IMR-90 (cell line): Measurements from ENCODE around the gene CACNA1F. TPM values are rescaled to one million over a fixed set of nuclear protein-coding genes. Genes with fewer than 3 reads are reported as not detected.

Experiments used
- ATAC-seq: fragments of 200-7000 bp; cut with Tn5 transposase; 2 replicates; pipeline ENCODE4 v1.9.1; 2020; ENCODE audit warnings: low read depth, mild to moderate bottlenecking, moderate library complexity
- BruUV-seq: library from RNA; stranded (reverse); fragments of 400-500 nt; replicated peaks from 2 replicates; lab custom pipeline; 2021; lab: Mats Ljungman, UMichigan
- CTCF ChIA-PET: fragments of 300-600 bp; formaldehyde crosslinking; extraction: SDS; loops from one replicate; lab custom pipeline; 2021; ENCODE audit warnings: antibody characterized with exemption; lab: Yijun Ruan, JAX
- POLR2A ChIA-PET: fragments of 300-600 bp; sonication (Branson Sonifier 250); formaldehyde crosslinking; loops from one replicate; lab custom pipeline; 2022; ENCODE audit warnings: antibody characterized with exemption; ENCODE audit not compliant: unreplicated experiment; lab: Charles Lee
- DNase-seq: peaks from one replicate; pipeline ENCODE4 v3.0.0; 2013
- H2AFZ ChIP-seq: replicated peaks from 2 replicates; pipeline ENCODE3; 2013; ENCODE audit warnings: low read length, mild to moderate bottlenecking; ENCODE audit not compliant: poor library complexity
- H2AK5ac ChIP-seq: 2 replicates; pipeline ENCODE4 v1.6.1; 2013; ENCODE audit warnings: low read depth, low read length, inconsistent platforms
- H2AK9ac ChIP-seq: replicated peaks from 2 replicates; pipeline ENCODE3; 2013; ENCODE audit warnings: mild to moderate bottlenecking, low read depth, low read length, moderate library complexity; ENCODE audit not compliant: poor library complexity
- H2BK120ac ChIP-seq: 2 replicates; pipeline ENCODE4 v1.6.1; 2013; ENCODE audit warnings: low read depth, low read length, inconsistent platforms
- H2BK15ac ChIP-seq: 3 replicates; pipeline ENCODE4 v1.6.1; 2013; ENCODE audit warnings: low read depth, low read length, inconsistent platforms
- H2BK20ac ChIP-seq: 2 replicates; pipeline ENCODE4 v1.6.1; 2013; ENCODE audit warnings: low read depth, mild to moderate bottlenecking, inconsistent platforms, low read length, moderate library complexity
- H2BK5ac ChIP-seq: 2 replicates; pipeline ENCODE4 v1.6.1; 2013; ENCODE audit warnings: mild to moderate bottlenecking, low read depth, low read length, inconsistent platforms; ENCODE audit not compliant: poor library complexity, severe bottlenecking
- H3K14ac ChIP-seq: replicated peaks from 2 replicates; pipeline ENCODE4 v1.6.1; 2013; ENCODE audit warnings: low read depth, low read length, inconsistent platforms
- H3K18ac ChIP-seq: 2 replicates; pipeline ENCODE4 v1.6.1; 2013; ENCODE audit warnings: low read depth, low read length, control low read depth
- H3K23ac ChIP-seq: 2 replicates; pipeline ENCODE4 v1.6.1; 2013; ENCODE audit warnings: low read depth, low read length, inconsistent platforms
- H3K27ac ChIP-seq: 2 replicates; pipeline ENCODE4 v1.5.1; 2013; ENCODE audit warnings: mild to moderate bottlenecking, control low read depth, low read length; ENCODE audit not compliant: insufficient read depth
- H3K27me3 ChIP-seq: 2 replicates; pipeline ENCODE4 v1.6.1; 2013; ENCODE audit warnings: low read length; ENCODE audit not compliant: control insufficient read depth, insufficient read depth
- H3K36me3 ChIP-seq: 2 replicates; pipeline ENCODE4 v1.6.1; 2013; ENCODE audit warnings: low read length, mixed read lengths; ENCODE audit not compliant: control insufficient read depth, insufficient read depth
- H3K4ac ChIP-seq: 2 replicates; pipeline ENCODE4 v1.6.1; 2013; ENCODE audit warnings: low read depth, low read length, inconsistent platforms
- H3K4me1 ChIP-seq: 2 replicates; pipeline ENCODE4 v1.6.1; 2013; ENCODE audit warnings: low read length, mixed read lengths; ENCODE audit not compliant: control insufficient read depth, insufficient read depth
- H3K4me2 ChIP-seq: 2 replicates; pipeline ENCODE4 v1.6.1; 2013; ENCODE audit warnings: low read depth, mild to moderate bottlenecking, control low read depth, low read length, moderate library complexity
- H3K4me3 ChIP-seq: 2 replicates; pipeline ENCODE4 v1.5.1; 2013; ENCODE audit warnings: low read depth, mild to moderate bottlenecking, control low read depth, low read length, moderate library complexity; ENCODE audit not compliant: insufficient read depth
- H3K56ac ChIP-seq: 2 replicates; pipeline ENCODE4 v1.6.1; 2013; ENCODE audit warnings: low read length, inconsistent platforms; ENCODE audit not compliant: insufficient read depth; ENCODE audit errors: extremely low read depth
- H3K79me1 ChIP-seq, 2 experiments: 2 replicates each; pipeline ENCODE4 v1.6.1; 2013; ENCODE audit warnings: low read length in 2 of 2, inconsistent platforms in 1 of 2, low read depth in 1 of 2
- H3K9ac ChIP-seq: 2 replicates; pipeline ENCODE4 v1.6.1; 2013; ENCODE audit warnings: low read depth, low read length, control low read depth
- H3K9me1 ChIP-seq: 2 replicates; pipeline ENCODE4 v1.6.1; 2013; ENCODE audit warnings: low read length, inconsistent platforms; ENCODE audit not compliant: insufficient read depth
- H3K9me3 ChIP-seq: 2 replicates; pipeline ENCODE4 v1.6.1; 2013; ENCODE audit warnings: low read length; ENCODE audit not compliant: control insufficient read depth, insufficient read depth
- H4K20me1 ChIP-seq: 2 replicates; pipeline ENCODE4 v1.6.1; 2013; ENCODE audit warnings: low read length, inconsistent platforms; ENCODE audit not compliant: insufficient read depth
- H4K5ac ChIP-seq: 2 replicates; pipeline ENCODE4 v1.6.1; 2013; ENCODE audit warnings: mild to moderate bottlenecking, low read depth, low read length, control low read depth
- H4K8ac ChIP-seq, 2 experiments: 2 replicates each; pipeline ENCODE4 v1.6.1; 2013; ENCODE audit warnings: low read depth in 2 of 2, low read length in 2 of 2, control low read depth in 1 of 2, inconsistent platforms in 1 of 2
- H4K91ac ChIP-seq: 2 replicates; pipeline ENCODE4 v1.6.1; 2013; ENCODE audit warnings: low read depth, low read length, inconsistent platforms; ENCODE audit not compliant: insufficient read depth
- NFE2L2 ChIP-seq: fragments of 150-350 bp; IDR thresholded peaks from 2 replicates; pipeline ENCODE4 v1.6.1; 2016; ENCODE audit warnings: low read depth, mild to moderate bottlenecking, low read length
- POLR2A ChIP-seq: IDR thresholded peaks from 2 replicates; pipeline ENCODE4 v1.6.1; 2012; ENCODE audit warnings: mild to moderate bottlenecking, low read depth, low read length
- RAD21 ChIP-seq: IDR thresholded peaks from 2 replicates; pipeline ENCODE4 v1.6.1; 2012; ENCODE audit warnings: low read length, improper control_type of control experiment
- SMC3 ChIP-seq: fragments of 150-350 bp; IDR thresholded peaks from 2 replicates; pipeline ENCODE4 v1.6.1; 2016; ENCODE audit warnings: low read depth, mild to moderate bottlenecking, antibody characterized with exemption, low read length, moderate library complexity
- WGBS, 2 experiments: methylation state at CpG; one replicate each; pipeline versions ENCODE4 v1.1.5 to v1.1.7; 2013; ENCODE audit warnings: missing lambda C conversion rate in 2 of 2; ENCODE audit not compliant: insufficient read length in 1 of 2; ENCODE audit errors: extremely low coverage in 2 of 2; 5-methylcytosine and 5-hydroxymethylcytosine counted together
- dilution Hi-C: fragments of 300-500 bp; cut with HindIII; formaldehyde crosslinking; loops from one replicate; pipeline ENCODE4 v1.14.3; 2018; ENCODE audit warnings: low sequenced_read_pairs; ENCODE audit not compliant: unreplicated experiment
- in situ Hi-C: fragments of 300-500 bp; cut with MboI; formaldehyde crosslinking; loops from 3 replicates; pipeline ENCODE4 v1.14.3; 2019; ENCODE audit warnings: low sequenced_read_pairs, inconsistent platforms, mixed read lengths
- intact Hi-C: fragments of 100-400 bp; cut with micrococcal nuclease; formaldehyde crosslinking; loops from 2 replicates; pipeline ENCODE4 v1.10.0; 2022
- polyA plus RNA-seq, 3 experiments: library from polyadenylated mRNA; depleted of rRNA; stranded (reverse); fragments of >200 nt; gene quantifications; 2 replicates each; pipeline ENCODE4 v1.2.3, GENCODE V29; 2012; ENCODE audit warnings: low replicate concordance in 1 of 3
- total RNA-seq: library from RNA; depleted of rRNA; stranded (reverse); fragments of >200 nt; gene quantifications from 2 replicates; pipeline ENCODE4 v1.2.3, GENCODE V29; 2012

Gene CACNA1F
- total and polyA plus RNA-seq, 2 of the 4 experiments (the other 2 are of a cell fraction): not detected

- no peak overlapping the region for H2AFZ ChIP-seq
- no peak overlapping the region for H2AK5ac ChIP-seq
- peaks cover 3% of the 10 kb centered on the region; the same call in 1 of the 2 replicates for H3K9me3 ChIP-seq
- no peak overlapping the region for H3K14ac ChIP-seq
- no peak for DNase-seq
- no peak overlapping the region for H3K27ac ChIP-seq
- H3K4me3 ChIP-seq: no peak overlapping the region
- H3K18ac ChIP-seq: no peak overlapping the region
- H3K79me1 ChIP-seq: no peaks in the 10 kb centered on the region
- no peak overlapping the region for H2BK5ac ChIP-seq
- intact Hi-C loops: no loop called here
- no peak overlapping the region for H3K9ac ChIP-seq
- H3K36me3 ChIP-seq: no peaks in the 10 kb centered on the region
- POLR2A ChIA-PET: no interaction called here
- H3K4ac ChIP-seq: no peak overlapping the region
- no peak overlapping the region for H4K8ac ChIP-seq
- no peaks in the 10 kb centered on the region for H3K4me1 ChIP-seq
- BruUV-seq: no TSS peak
- H4K91ac ChIP-seq: no peak overlapping the region
- dilution Hi-C loops: no loop called here
- H3K56ac ChIP-seq: no peak overlapping the region
- no peaks in the 10 kb centered on the region; the same call in 1 of the 2 replicates for H3K27me3 ChIP-seq
- no peak overlapping the region for H3K4me2 ChIP-seq
- CTCF ChIA-PET: interaction anchor here (0.7 kb wide), 1 partner anchor 44 kb away, joined by 3 read pairs; no protein-coding TSS in a partner anchor
- TF ChIP-seq RAD21 (no peak), POLR2A (no peak), NFE2L2 (no peak), SMC3 (no peak)
- no peak overlapping the region for H2BK15ac ChIP-seq
- H2AK9ac ChIP-seq: no peak overlapping the region
- no peak overlapping the region for H2BK120ac ChIP-seq
- H3K9me1 ChIP-seq: no peaks in the 10 kb centered on the region
- WGBS, 2 experiments: 77% methylated on average over 14 of the region's 17 CpGs; no CpG with 5 or more reads in 1 of the 2 experiments
- no peak for ATAC-seq
- in situ Hi-C loops: no loop called here
- no peak overlapping the region for H4K5ac ChIP-seq
- no peak overlapping the region for H2BK20ac ChIP-seq
- H4K20me1 ChIP-seq: no peaks in the 10 kb centered on the region
- H3K23ac ChIP-seq: no peak overlapping the region
Observed at GRCh38 chrX:49228185-49228584, 5.0 kb downstream of the CACNA1F start.
